Endothelial cell of umbilical vein (primary cell): Measurements from ENCODE around the gene SLC25A46.
"Not testable (repeated sequence)": the region's sequence is repeated elsewhere in the genome, so short reads cannot be mapped to it uniquely, and the experiment has no call there.

ENCODE experiments used
- EZH2 ChIP-seq: IDR thresholded peaks from 2 replicates; pipeline ENCODE4 v1.6.1; 2012; ENCODE audit warnings: borderline replicate concordance, low read depth, mild to moderate bottlenecking, moderate library complexity, low read length, inconsistent platforms; ENCODE audit not compliant: severe bottlenecking
- GATA2 ChIP-seq: IDR thresholded peaks from 2 replicates; pipeline ENCODE4 v1.7.0; 2011; ENCODE audit warnings: low read depth, mild to moderate bottlenecking, moderate library complexity, mixed read lengths, low read length; ENCODE audit not compliant: insufficient read length, insufficient read depth
- POLR2A ChIP-seq: IDR thresholded peaks from 2 replicates; pipeline ENCODE4 v1.6.1; 2012; ENCODE audit warnings: low read depth, mild to moderate bottlenecking, control low read depth, low read length
- POLR2AphosphoS5 ChIP-seq: IDR thresholded peaks from 2 replicates; pipeline ENCODE4 v1.6.1; 2012; ENCODE audit warnings: low read depth, mild to moderate bottlenecking, control low read depth, low read length, moderate library complexity; ENCODE audit not compliant: insufficient read depth
- TF ChIP-seq, protein P1 (sequence below), 2 donors: IDR thresholded peaks; 1 replicate in 1 of 2; 2 replicates in 1 of 2; pipeline ENCODE4 v1.5.1; 2011; ENCODE audit warnings: low read length in 2 of 2, mild to moderate bottlenecking in 2 of 2, moderate library complexity in 2 of 2, control low read depth in 1 of 2, inconsistent platforms in 1 of 2, low read depth in 1 of 2; ENCODE audit not compliant: insufficient read depth in 1 of 2; ENCODE audit errors: extremely low read depth in 1 of 2

GRCh38 chr5:110690587-110690986, 48.2 kb upstream of the SLC25A46 start:
- not testable (repeated sequence) for TF ChIP-seq POLR2AphosphoS5, POLR2A, GATA2, EZH2
- TF ChIP-seq, protein P1, sequence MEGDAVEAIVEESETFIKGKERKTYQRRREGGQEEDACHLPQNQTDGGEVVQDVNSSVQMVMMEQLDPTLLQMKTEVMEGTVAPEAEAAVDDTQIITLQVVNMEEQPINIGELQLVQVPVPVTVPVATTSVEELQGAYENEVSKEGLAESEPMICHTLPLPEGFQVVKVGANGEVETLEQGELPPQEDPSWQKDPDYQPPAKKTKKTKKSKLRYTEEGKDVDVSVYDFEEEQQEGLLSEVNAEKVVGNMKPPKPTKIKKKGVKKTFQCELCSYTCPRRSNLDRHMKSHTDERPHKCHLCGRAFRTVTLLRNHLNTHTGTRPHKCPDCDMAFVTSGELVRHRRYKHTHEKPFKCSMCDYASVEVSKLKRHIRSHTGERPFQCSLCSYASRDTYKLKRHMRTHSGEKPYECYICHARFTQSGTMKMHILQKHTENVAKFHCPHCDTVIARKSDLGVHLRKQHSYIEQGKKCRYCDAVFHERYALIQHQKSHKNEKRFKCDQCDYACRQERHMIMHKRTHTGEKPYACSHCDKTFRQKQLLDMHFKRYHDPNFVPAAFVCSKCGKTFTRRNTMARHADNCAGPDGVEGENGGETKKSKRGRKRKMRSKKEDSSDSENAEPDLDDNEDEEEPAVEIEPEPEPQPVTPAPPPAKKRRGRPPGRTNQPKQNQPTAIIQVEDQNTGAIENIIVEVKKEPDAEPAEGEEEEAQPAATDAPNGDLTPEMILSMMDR (IDR thresholded peaks at IDR 0.05; ENCODE audit: extremely low read depth in 1 of 2, insufficient read depth in 1 of 2, low read depth in 1 of 2, low read length in 2 of 2), result not testable (repeated sequence)
